GM18868 (cell line): ENCODE data around the gene REC114.
"Not testable (repeated sequence)": the region's sequence is repeated elsewhere in the genome, so short reads cannot be mapped to it uniquely, and the experiment has no call there.

ENCODE experiments used
- ATAC-seq: cut with Tn5 transposase; IDR thresholded peaks from one replicate; pipeline ENCODE4 v1.9.1; 2021; ENCODE audit warnings: mild to moderate bottlenecking, moderate library complexity; ENCODE audit not compliant: unreplicated experiment

Gene REC114

GRCh38 chr15:73454096-73454495, 11.1 kb downstream of the REC114 start:
- ATAC-seq: no peak

- ATAC-seq: no peak
Measured at GRCh38 chr15:73455876-73456275, 12.9 kb downstream of the REC114 start.

DNA sequence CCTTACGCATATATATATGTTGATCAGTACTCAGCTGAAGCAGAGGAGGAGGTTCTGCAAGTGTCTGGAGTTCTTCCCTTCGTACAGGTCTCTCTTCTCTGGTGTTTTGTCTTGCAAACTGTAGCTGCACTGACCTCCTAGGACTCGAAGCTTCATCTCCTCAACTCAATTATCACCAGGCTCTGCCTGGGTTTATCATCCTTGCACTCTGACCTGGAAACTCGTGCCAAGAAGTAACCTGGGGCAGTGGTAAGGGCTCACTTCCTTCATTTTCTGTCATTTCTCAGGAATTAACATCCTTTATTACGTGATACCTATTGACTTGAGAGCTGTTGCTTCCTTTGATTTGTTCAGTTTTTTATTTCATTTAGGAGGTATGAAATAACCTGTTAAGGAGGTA, 14.4 kb downstream of the REC114 start:
- no peak for ATAC-seq

DNA sequence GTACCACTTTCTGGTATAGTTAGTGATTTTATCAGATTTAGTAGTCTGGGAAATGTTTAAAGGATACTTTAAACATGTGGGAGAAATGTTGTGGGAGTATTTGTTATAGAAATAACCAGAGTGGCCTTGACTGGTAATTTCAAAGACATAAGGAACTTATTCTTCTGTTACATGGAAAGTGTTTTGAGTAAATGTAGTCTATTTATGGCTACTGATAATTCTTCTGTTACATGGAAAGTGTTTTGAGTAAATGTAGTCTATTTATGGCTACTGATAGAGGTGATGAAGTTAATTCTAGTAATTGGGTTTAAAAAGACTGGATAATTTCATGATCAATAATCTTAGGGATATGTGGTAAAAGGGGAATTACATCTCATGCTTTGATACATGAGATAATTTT, 17.7 kb downstream of the REC114 start:
- ATAC-seq: no peak

- ATAC-seq: no peak
Measured at GRCh38 chr15:73464602-73465001, 21.6 kb downstream of the REC114 start.

DNA sequence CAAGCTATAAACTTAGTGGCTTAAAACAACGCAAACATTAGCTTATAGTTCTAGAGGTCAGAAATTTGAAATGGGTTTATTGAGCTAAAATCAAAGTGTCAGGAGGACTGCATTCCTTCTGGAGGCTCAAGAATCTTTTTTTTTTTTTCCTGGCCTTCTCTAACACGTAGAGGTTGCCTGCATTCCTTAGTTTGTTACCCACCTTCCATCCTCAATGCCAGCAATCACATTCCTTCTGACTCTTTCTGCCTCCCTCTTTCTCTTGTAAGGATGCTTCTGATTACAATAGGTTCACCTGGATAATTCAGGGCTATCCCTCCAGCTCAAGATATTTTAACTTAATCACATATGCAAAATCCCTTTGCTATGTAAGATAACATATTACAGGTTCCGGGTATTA, 24.8 kb downstream of the REC114 start:
- no peak for ATAC-seq

GRCh38 chr15:73474785-73475184, 31.8 kb downstream of the REC114 start:
- ATAC-seq: no peak

- no peak for ATAC-seq
Measured at GRCh38 chr15:73476704-73477216, 33.8 kb downstream of the REC114 start.

DNA sequence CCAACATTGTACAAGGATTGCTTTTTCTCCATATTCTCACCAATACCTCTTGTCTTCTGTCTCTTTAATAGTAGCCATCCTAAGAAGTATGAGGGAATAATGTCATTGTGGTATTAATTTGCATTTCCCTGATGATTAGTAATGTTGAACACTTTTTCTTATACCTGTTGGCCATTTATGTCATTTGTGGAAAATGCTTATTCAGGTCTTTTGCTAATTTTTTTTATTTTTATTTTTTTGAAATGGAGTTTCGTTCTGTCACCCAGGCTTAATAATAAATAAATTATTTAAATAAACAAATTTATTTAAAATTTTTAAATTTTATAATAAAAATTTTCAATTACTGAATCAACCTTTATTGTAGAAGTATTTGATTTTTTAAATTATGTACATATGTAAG, 37.1 kb downstream of the REC114 start:
- no peak for ATAC-seq

GRCh38 chr15:73482166-73482565, 39.2 kb downstream of the REC114 start:
- ATAC-seq: no peak

DNA sequence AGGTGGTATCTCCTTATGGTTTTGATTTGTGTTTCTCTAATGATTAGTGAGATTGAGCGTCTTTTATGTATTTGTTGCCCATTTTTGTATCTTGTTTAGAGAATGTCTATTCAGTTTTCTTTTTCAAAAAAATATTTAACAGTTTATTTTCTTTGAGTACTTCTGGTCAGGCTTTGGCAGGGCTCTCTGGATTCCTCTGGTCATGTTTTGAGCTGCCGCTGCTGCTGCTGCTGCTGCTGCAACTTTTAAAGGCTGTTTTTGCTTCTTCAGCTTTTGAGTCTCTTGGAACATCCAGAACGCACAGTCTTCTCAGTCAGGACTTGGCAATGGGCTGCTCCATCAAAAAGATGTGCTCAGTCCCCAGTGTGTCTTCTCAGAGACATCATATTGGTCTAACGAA, 40.1 kb downstream of the REC114 start:
- no peak for ATAC-seq

DNA sequence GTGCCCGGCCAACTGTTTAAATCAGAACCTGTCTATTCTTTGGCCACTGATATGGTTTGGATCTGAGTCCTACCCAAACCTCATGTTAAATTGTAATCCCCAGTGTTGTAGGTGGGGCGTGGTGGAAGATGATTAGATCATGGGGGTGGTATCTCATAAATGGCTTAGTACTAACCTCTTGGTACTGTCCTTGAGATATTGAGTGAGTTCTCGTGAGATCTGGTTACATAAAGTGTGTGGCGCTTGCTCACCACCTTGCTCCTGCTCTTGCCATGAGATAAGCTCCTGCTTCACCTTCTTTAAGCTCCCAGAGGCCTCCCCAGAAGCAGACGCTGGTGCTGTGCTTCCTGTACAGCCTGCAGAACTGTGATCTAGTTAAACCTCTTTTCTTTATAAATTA, 42.4 kb downstream of the REC114 start:
- no peak for ATAC-seq

- not testable (repeated sequence) for ATAC-seq
Measured at GRCh38 chr15:73485885-73486284, 42.9 kb downstream of the REC114 start.

- ATAC-seq: no peak
Measured at GRCh38 chr15:73488698-73489097, 45.7 kb downstream of the REC114 start.

- ATAC-seq: no peak
Measured at GRCh38 chr15:73493922-73494321, 51.0 kb downstream of the REC114 start.

DNA sequence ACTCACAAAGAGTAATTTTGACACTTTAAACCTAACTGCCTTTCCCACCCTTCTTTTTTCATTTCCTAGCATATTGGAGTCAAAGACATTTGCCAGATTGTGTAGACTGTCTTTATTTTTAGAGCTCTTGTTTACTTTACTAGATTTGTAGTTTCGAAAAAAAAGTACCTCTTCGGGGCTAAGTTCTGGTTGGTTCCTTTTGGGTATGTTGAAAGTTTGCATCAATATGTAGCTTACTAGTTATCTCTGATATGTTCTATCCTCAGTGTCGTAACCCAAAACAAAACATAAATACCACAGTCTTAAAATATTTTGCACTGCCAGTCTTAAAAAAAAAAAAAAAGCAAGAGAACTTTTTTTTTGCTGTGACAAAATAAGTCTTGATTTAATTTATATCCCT, 52.2 kb downstream of the REC114 start:
- ATAC-seq: no peak

GRCh38 chr15:73500696-73501095, 57.7 kb downstream of the REC114 start:
- no peak for ATAC-seq

DNA sequence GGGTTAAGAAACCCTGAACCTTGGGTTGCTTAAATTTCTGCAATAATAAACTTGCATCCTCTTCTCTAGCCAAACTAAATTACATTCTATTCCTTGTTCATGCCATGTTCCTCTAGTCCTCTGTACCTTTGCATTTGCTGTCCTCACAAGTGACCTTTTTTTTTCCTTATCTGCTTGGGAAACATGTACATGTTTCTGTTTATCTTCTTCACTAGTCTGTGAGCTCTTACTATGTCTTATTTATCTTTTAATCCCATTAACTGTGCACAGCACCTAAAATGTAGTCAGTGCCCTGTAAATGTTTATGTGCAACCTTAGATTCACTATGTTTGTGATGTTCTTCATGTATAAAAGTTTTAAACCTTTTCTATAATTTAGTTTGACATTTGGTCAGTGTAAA, 61.9 kb downstream of the REC114 start:
- ATAC-seq: no peak

- ATAC-seq: no peak
Measured at GRCh38 chr15:73515527-73515926, 72.6 kb downstream of the REC114 start.

DNA sequence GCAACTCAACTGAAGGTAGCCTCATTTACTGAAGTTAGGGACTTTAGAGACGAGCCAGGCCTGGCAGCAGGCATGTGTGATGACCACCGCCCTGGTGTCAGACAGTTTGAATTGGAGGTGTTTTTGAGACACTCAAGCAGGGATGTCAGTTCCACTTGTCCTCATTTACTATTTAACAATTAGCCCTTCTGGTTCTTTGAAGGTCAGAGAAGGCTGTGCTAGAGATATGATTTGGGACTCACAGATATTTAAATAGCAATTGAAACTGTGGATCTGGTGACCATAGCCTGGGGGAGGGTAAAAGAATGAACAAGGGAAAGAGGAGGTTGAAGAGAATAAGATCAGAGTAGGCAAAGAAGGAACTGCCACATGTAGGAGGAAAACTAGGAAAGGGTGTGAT, 74.6 kb downstream of the REC114 start:
- no peak for ATAC-seq

DNA sequence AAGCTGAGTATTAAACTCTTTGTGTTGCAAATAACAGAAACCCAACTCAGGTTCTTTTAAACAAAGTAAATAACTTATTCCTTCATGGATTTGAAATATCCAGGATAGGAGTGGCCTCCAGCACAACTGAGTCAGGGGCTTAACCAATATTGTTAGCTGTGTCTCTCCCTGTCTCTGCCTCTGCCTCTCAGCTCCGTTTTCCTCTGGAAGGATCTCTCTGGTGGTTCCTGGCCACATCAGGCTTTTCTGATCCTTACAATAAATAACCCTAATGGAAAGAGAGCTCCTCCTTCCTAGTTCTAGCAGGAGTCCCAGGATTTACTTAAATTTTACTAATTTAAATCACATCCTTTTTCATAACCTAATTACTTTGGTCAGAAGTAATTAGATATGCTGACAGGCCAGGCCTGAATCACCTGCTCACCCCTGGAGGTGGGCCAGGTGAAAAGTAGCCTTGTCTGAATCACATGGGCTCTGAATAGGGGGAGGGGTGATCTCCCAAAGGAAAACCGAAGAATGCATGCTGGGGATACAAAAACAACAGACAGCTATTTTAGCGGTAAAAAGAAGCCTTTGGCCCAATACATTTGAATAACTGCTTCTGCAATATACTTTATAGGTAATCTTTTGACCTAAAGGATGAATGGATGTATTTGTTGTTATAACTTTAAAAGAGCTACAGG, 75.4 kb downstream of the REC114 start:
- ATAC-seq: no peak

DNA sequence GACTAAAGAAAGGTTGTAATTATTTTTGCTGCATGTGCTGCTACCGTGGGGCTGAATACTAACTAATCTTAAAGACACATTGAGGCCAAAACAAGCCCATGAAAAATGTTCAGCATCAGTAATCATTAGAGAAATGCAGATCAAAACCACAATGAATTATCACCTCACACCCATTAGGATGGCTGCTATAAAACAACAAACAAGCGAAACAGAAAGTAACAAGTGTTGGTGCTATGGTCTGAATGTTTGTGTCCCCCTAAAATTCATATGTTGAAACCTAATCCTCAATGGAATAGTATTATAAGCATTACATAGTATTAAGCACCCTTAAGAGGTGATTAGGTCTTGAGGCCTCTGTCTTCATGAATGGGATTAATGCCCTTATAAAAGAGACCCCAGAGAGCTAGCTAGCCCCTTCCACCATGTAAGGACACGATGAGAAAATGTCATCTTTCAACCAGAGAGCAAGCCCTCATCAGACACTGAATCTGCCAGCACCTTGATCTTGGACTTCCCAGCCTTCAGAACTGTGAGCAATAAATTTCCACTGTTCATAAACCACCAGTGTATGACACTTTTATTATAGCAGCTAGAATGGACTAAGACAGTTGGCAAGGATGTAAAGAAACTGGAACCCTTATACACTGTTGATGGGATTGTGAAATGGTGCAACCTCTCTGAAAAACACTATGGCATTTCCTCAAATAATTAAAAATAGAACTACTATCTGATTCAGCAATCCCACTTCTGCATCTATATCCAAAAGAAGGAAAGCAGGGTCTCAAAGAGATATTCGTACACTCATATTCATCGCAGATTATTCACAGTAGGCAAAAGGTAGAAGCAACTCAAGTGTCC, 76.1 kb downstream of the REC114 start:
- no peak for ATAC-seq
